LNCaP clone FGC (cell line): ENCODE data around the gene IL1RAPL1.
A peak's percentile ranks its signal among the peaks of the same experiment; 100 is the strongest.

ENCODE experiments used
- DNase-seq: peaks from one replicate; pipeline ENCODE4 v3.0.0-alpha.2; 2011; ENCODE audit warnings: low read depth
- H3K4me3 ChIP-seq: 2 replicates; pipeline ENCODE4 v1.5.1; 2011; ENCODE audit warnings: mild to moderate bottlenecking, low read depth, low read length, control low read depth
- CTCF ChIP-seq: IDR thresholded peaks from 2 replicates; pipeline ENCODE4 v1.5.1; 2012; ENCODE audit warnings: mild to moderate bottlenecking; ENCODE audit not compliant: control insufficient read depth, insufficient read depth; ENCODE audit errors: extremely low read depth

IL1RAPL1 gene

GRCh38 chrX:28591542-28591941 lies 4.3 kb downstream of the IL1RAPL1 start:
- no peak for DNase-seq
- TF ChIP-seq CTCF = no peak
- peak overlapping the region; percentile 64; the same call in 1 of the 2 replicates for H3K4me3 ChIP-seq

- no peak for DNase-seq
- TF ChIP-seq CTCF = no peak
- no peak overlapping the region for H3K4me3 ChIP-seq
These were observed 8.1 kb downstream of the IL1RAPL1 start for GRCh38 chrX:28595346-28595745.

GRCh38 chrX:28599957-28600356 lies 12.7 kb downstream of the IL1RAPL1 start:
- no peak overlapping the region for H3K4me3 ChIP-seq
- no peak for TF ChIP-seq CTCF
- DNase-seq = no peak

GRCh38 chrX:28609003-28609402 lies 21.8 kb downstream of the IL1RAPL1 start:
- no peak for DNase-seq
- H3K4me3 ChIP-seq = no peak overlapping the region
- TF ChIP-seq CTCF = no peak

GRCh38 chrX:28609917-28610613 lies 22.8 kb downstream of the IL1RAPL1 start:
- no peak overlapping the region for H3K4me3 ChIP-seq
- DNase-seq = no peak
- TF ChIP-seq CTCF = no peak

- no peak for TF ChIP-seq CTCF
- DNase-seq = no peak
- H3K4me3 ChIP-seq = no peak overlapping the region
These were observed 23.5 kb downstream of the IL1RAPL1 start for GRCh38 chrX:28610746-28611145.

- no peak for DNase-seq
- no peak for TF ChIP-seq CTCF
- H3K4me3 ChIP-seq = no peak overlapping the region
These were observed 26.3 kb downstream of the IL1RAPL1 start for GRCh38 chrX:28613558-28613957.
